Activated T-cell treated with anti-CD3 and anti-CD28 coated beads, Interleukin-2, amount 50 U/mL, for 4 hours (primary cell): Measurements from ENCODE around the gene KANSL1. TPM values are rescaled to one million over a fixed set of nuclear protein-coding genes. Genes with fewer than 3 reads are reported as not detected.
"Not testable (repeated sequence)": the region's sequence is repeated elsewhere in the genome, so short reads cannot be mapped to it uniquely, and the experiment has no call there.

Experiments
- ATAC-seq, 2 donors: fragments of 200-7000 bp; cut with Tn5 transposase; one replicate each; pipeline ENCODE4 v1.10.0; 2021
- DNase-seq: peaks from one replicate; pipeline ENCODE4 v3.0.0-alpha.2; 2020
- H3K27me3 Mint-ChIP-seq: one replicate; pipeline ENCODE4 v1.8.0; 2021; ENCODE audit warnings: low read depth, mixed read lengths
- H3K36me3 Mint-ChIP-seq: one replicate; pipeline ENCODE4 v1.8.0; 2022; ENCODE audit warnings: mixed read lengths; ENCODE audit not compliant: insufficient read depth
- H3K4me1 Mint-ChIP-seq: one replicate; pipeline ENCODE4 v1.8.0; 2021; ENCODE audit warnings: low read depth, mixed read lengths
- H3K4me3 Mint-ChIP-seq: one replicate; pipeline ENCODE4 v1.8.0; 2021; ENCODE audit warnings: mild to moderate bottlenecking, moderate library complexity, mixed read lengths
- H3K9me3 Mint-ChIP-seq: one replicate; pipeline ENCODE4 v1.8.0; 2021; ENCODE audit warnings: mixed read lengths
- total RNA-seq, 3 donors: library from RNA; stranded (reverse); gene quantifications; one replicate each; pipeline ENCODE4 v1.2.1, GENCODE V29; 2021

Gene KANSL1
- total RNA-seq: 10 to 100 TPM; 44.1 to 58.1 (median 47.7) TPM

- Mint-ChIP-seq H3K4me3 (peak within 1 kb of the TSS; percentile 95), H3K27me3 (no peaks in the 10 kb centered on the region), H3K9me3 (no peaks in the 10 kb centered on the region), H3K36me3 (peaks cover 2% of the 10 kb centered on the region), H3K4me1 (peaks cover 66% of the 10 kb centered on the region)
- ATAC-seq: peak; percentile 79 to 82
- peak; percentile 78 for DNase-seq
These were observed at the start of gene KANSL1 for GRCh38 chr17:46193151-46193625. TSS of gene KANSL1 (minus strand) at chr17:46193429. CDS start at chr17:46172143, 21,286 bp downstream.

- DNase-seq, H3K36me3 Mint-ChIP-seq, H3K27me3 Mint-ChIP-seq, ATAC-seq, H3K4me3 Mint-ChIP-seq, H3K9me3 Mint-ChIP-seq, H3K4me1 Mint-ChIP-seq: not testable (repeated sequence)
These were observed 38.1 kb upstream of the KANSL1 start for GRCh38 chr17:46231359-46231758.

GRCh38 chr17:46225274-46225794 is 32.1 kb upstream of the KANSL1 start:
- not testable (repeated sequence) for H3K36me3 Mint-ChIP-seq, H3K27me3 Mint-ChIP-seq, H3K4me1 Mint-ChIP-seq, H3K9me3 Mint-ChIP-seq
- ATAC-seq (peak; percentile 100), DNase-seq (peak; percentile 86)
- peak overlapping the region; percentile 83 for H3K4me3 Mint-ChIP-seq

- peak overlapping the region; percentile 83 for H3K4me3 Mint-ChIP-seq
- peak; percentile 50 to 54 for ATAC-seq
- not testable (repeated sequence) for H3K27me3 Mint-ChIP-seq, H3K4me1 Mint-ChIP-seq, DNase-seq, H3K9me3 Mint-ChIP-seq, H3K36me3 Mint-ChIP-seq
These were observed 31.6 kb upstream of the KANSL1 start for GRCh38 chr17:46224864-46225263.

GRCh38 chr17:46223041-46223440 is 29.8 kb upstream of the KANSL1 start:
- not testable (repeated sequence) for H3K27me3 Mint-ChIP-seq, H3K36me3 Mint-ChIP-seq, H3K4me1 Mint-ChIP-seq, H3K9me3 Mint-ChIP-seq, DNase-seq
- peak overlapping the region; percentile 16 for H3K4me3 Mint-ChIP-seq
- ATAC-seq: peak; percentile 27 to 39

GRCh38 chr17:46216682-46217081 is 23.5 kb upstream of the KANSL1 start:
- H3K27me3 Mint-ChIP-seq: no peaks in the 10 kb centered on the region
- peaks cover 9% of the 10 kb centered on the region for H3K4me1 Mint-ChIP-seq
- ATAC-seq (no peak), DNase-seq (no peak)
- no peak overlapping the region for H3K4me3 Mint-ChIP-seq
- peaks cover 11% of the 10 kb centered on the region for H3K36me3 Mint-ChIP-seq
- H3K9me3 Mint-ChIP-seq: no peaks in the 10 kb centered on the region

- Mint-ChIP-seq H3K4me1 (peaks cover 12% of the 10 kb centered on the region), H3K9me3 (no peaks in the 10 kb centered on the region), H3K27me3 (no peaks in the 10 kb centered on the region), H3K36me3 (peaks cover 14% of the 10 kb centered on the region), H3K4me3 (no peak overlapping the region)
- peak; percentile 62 to 83 for ATAC-seq
- peak; percentile 45 for DNase-seq
These were observed 19.6 kb upstream of the KANSL1 start for GRCh38 chr17:46212634-46213435.

- H3K36me3 Mint-ChIP-seq: peaks cover 5% of the 10 kb centered on the region
- H3K27me3 Mint-ChIP-seq: no peaks in the 10 kb centered on the region
- no peaks in the 10 kb centered on the region for H3K9me3 Mint-ChIP-seq
- DNase-seq: no peak
- H3K4me3 Mint-ChIP-seq: no peak overlapping the region
- no peak for ATAC-seq
- peaks cover 29% of the 10 kb centered on the region for H3K4me1 Mint-ChIP-seq
These were observed 15.8 kb upstream of the KANSL1 start for GRCh38 chr17:46208997-46209396.

- DNase-seq: no peak
- peaks cover 29% of the 10 kb centered on the region for H3K4me1 Mint-ChIP-seq
- H3K9me3 Mint-ChIP-seq: no peaks in the 10 kb centered on the region
- H3K27me3 Mint-ChIP-seq: no peaks in the 10 kb centered on the region
- no peak for ATAC-seq
- no peak overlapping the region for H3K4me3 Mint-ChIP-seq
- peaks cover 5% of the 10 kb centered on the region for H3K36me3 Mint-ChIP-seq
These were observed 12.7 kb upstream of the KANSL1 start for GRCh38 chr17:46205975-46206374.

- H3K4me1 Mint-ChIP-seq: peaks cover 48% of the 10 kb centered on the region
- no peak overlapping the region for H3K4me3 Mint-ChIP-seq
- no peak for ATAC-seq
- H3K9me3 Mint-ChIP-seq: no peaks in the 10 kb centered on the region
- peaks cover 3% of the 10 kb centered on the region for H3K36me3 Mint-ChIP-seq
- DNase-seq: no peak
- no peaks in the 10 kb centered on the region for H3K27me3 Mint-ChIP-seq
These were observed 9.2 kb upstream of the KANSL1 start for GRCh38 chr17:46202424-46202823.

GRCh38 chr17:46201491-46201890 is 8.3 kb upstream of the KANSL1 start:
- ATAC-seq: no peak
- no peaks in the 10 kb centered on the region for H3K9me3 Mint-ChIP-seq
- no peak for DNase-seq
- H3K27me3 Mint-ChIP-seq: no peaks in the 10 kb centered on the region
- no peak overlapping the region for H3K4me3 Mint-ChIP-seq
- peaks cover 5% of the 10 kb centered on the region for H3K36me3 Mint-ChIP-seq
- peaks cover 52% of the 10 kb centered on the region for H3K4me1 Mint-ChIP-seq

- peaks cover 5% of the 10 kb centered on the region for H3K36me3 Mint-ChIP-seq
- H3K4me3 Mint-ChIP-seq: no peak overlapping the region
- H3K9me3 Mint-ChIP-seq: no peaks in the 10 kb centered on the region
- ATAC-seq (no peak), DNase-seq (no peak)
- H3K4me1 Mint-ChIP-seq: peaks cover 57% of the 10 kb centered on the region
- no peaks in the 10 kb centered on the region for H3K27me3 Mint-ChIP-seq
These were observed 7.0 kb upstream of the KANSL1 start for GRCh38 chr17:46200197-46200596.

GRCh38 chr17:46199379-46199778 is 6.2 kb upstream of the KANSL1 start:
- Mint-ChIP-seq H3K4me1 (peaks cover 58% of the 10 kb centered on the region), H3K9me3 (no peaks in the 10 kb centered on the region), H3K36me3 (peaks cover 5% of the 10 kb centered on the region), H3K27me3 (no peaks in the 10 kb centered on the region), H3K4me3 (no peak overlapping the region)
- ATAC-seq (no peak), DNase-seq (no peak)

- Mint-ChIP-seq H3K27me3 (no peaks in the 10 kb centered on the region), H3K36me3 (peaks cover 5% of the 10 kb centered on the region), H3K9me3 (no peaks in the 10 kb centered on the region), H3K4me3 (no peak overlapping the region), H3K4me1 (peaks cover 62% of the 10 kb centered on the region)
- no peak for ATAC-seq
- no peak for DNase-seq
These were observed 5.0 kb upstream of the KANSL1 start for GRCh38 chr17:46198233-46198632.

GRCh38 chr17:46197530-46197929 is 4.3 kb upstream of the KANSL1 start:
- Mint-ChIP-seq H3K27me3 (no peaks in the 10 kb centered on the region), H3K9me3 (no peaks in the 10 kb centered on the region), H3K36me3 (peaks cover 5% of the 10 kb centered on the region), H3K4me1 (peaks cover 62% of the 10 kb centered on the region), H3K4me3 (no peak overlapping the region)
- DNase-seq: no peak
- no peak for ATAC-seq
